ENCODE measurements around the gene RNASE11.
"Not testable (repeated sequence)": the region's sequence is repeated elsewhere in the genome, so short reads cannot be mapped to it uniquely, and the experiment has no call there.

The RNASE11 gene

DNA sequence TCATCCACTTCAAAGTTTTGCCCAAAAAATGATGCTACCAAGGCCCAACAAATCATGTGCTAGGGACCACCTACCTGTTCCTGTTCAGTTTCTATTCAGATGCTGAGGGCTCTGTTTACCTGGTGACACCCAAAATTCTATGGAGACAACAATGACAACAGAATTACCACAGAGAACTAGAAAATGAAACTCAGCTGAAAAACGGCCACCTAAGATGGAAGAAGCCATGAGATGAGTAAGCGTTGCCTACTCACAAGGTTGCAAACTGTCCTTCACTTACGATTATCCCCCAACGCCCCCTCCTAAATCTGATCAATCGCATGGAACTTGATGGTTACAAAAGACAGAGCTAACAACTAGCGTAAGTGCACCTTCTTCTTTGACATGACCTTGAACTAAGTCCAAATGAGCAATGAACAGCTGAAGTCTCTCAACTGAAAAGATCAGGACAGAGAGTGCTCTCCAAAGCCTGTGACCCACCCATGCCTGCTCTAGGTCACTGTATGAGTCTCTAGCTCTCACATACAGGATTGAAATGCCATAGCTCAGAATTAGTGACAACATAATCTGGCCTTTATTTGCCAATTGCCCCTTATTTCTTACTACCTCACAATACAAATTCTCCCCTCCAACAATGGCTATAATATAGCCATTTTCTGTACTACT, at the start of gene RNASE11:
RNASE11 (minus strand) TSS at position 513 of the 666 bp plus-strand sequence.
- no peak for DNase-seq

- no peak for DNase-seq
These were observed 45.3 kb upstream of the RNASE11 start for GRCh38 chr14:20632831-20633691.

- no peak for DNase-seq
These were observed 44.6 kb upstream of the RNASE11 start for GRCh38 chr14:20632448-20632830.

GRCh38 chr14:20631880-20632389, 44.1 kb upstream of the RNASE11 start:
- no peak for DNase-seq

GRCh38 chr14:20631023-20631879, 43.5 kb upstream of the RNASE11 start:
- DNase-seq: no peak

- DNase-seq: no peak
These were observed 42.7 kb upstream of the RNASE11 start for GRCh38 chr14:20630340-20631022.

GRCh38 chr14:20628063-20628854, 40.5 kb upstream of the RNASE11 start:
- no peak for DNase-seq

GRCh38 chr14:20627346-20628027, 39.7 kb upstream of the RNASE11 start:
- no peak for DNase-seq

DNA sequence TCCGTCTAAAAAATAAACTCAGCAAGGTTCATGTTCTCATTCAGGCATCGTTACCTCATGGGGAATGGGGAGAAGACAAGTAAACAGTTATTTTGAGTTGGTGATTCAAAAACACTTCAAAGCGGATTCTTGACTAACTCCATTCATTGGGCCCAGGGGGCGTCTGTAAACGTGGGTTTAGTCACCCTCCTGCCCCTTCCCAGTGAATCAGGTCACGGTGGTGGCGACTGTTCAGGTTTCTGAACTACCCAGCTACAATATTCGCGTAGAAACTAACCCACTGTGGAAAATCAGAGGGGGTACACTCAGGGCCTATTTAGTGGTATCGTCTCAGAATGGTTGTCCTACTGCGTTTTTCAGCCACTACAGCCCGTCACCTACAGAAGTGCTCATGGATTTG, 38.5 kb upstream of the RNASE11 start:
- no peak for DNase-seq

DNA sequence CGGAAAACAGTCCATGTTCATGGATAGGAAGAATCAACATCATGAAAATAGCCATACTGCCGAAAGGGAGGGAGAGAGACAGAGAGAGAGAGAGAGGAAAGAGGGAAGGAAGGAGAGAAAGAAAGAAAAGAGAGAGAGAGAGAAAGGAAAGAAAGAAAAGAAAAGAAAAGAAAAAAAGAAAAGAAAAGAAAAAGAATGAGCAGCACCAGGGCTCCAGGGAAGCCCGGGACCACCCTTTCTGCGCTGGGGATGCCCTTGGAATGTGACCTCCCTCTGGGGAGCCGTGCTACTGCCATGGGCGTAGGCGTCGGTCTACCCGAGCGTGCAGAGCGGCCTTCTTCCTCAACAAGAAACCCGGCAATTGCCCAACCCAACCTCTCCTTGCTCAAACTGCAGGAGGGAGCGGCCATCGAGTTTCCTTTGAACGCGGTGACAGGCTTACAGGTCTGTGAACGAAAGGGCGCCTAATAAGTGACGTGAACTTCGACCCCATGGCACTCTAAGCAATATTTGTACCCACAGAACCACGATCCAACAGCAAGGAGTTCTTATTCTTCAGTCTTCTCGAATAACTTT, 36.8 kb upstream of the RNASE11 start:
- DNase-seq: no peak

GRCh38 chr14:20623798-20624197, 36.0 kb upstream of the RNASE11 start:
- no peak for DNase-seq

GRCh38 chr14:20622816-20623291, 35.1 kb upstream of the RNASE11 start:
- DNase-seq: no peak

GRCh38 chr14:20620798-20621478, 33.1 kb upstream of the RNASE11 start:
- DNase-seq: no peak

- DNase-seq: not testable (repeated sequence)
These were observed 31.9 kb upstream of the RNASE11 start for GRCh38 chr14:20619688-20620087.

DNA sequence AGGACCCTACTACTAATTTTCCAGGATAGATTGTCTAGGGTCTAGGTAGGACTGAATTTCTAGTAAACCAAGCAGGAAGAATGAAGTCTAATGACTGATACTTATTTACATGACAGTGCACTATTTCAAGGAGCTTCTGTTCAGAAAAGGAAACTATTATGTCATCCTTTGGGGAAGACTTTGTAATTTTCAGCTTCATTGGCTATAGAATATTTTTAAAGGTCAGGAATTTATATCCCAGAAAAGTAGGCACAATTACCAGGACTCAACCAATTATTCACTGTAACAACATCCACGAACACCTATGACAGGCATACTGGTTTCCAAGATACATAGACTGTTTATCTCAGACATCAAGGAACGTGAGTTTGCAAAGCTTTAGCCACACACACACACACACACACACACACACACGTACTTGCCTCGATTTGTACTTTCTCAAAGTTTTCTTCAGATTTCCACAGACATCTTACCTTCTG, 30.5 kb upstream of the RNASE11 start:
- DNase-seq: no peak

DNA sequence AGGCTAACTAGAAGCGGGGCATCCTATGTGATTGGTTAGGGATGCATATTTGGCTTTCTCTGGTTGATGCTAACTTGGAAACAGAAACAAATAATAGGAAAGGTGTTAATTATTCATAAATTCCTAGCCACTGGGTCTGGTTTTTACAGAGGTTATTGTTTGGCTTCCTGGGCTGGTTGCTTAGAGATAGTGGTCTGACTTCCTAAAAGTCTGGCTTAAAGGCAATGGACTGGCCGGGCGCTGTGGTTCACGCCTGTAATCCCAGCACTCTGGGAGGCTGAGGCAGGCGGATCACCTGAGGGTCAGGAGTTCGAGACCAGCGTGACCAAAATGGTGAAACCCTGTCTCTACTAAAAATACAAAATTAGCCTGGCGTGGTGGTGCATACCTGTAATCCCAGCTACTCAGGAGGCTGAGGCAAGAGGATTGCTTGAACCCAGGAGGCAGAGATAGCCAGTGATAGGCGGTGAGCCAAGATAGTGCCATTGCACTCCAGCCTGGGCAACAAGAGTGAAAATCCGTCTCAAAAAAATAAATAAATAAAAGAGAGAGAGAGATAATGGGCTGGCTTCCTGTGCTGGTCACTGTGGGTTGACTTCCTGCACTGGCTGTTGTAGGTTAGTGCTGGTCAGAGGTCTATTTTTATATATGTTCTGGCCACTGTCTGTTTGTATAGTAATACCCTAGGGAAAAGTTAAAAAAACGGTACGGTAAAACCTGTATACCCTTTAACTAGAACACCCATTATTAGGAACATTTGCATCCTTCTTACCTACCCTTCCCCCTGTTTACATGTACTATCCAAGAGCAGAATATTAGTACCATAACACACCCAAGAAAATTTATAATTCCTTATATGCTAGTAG, 29.6 kb upstream of the RNASE11 start:
- DNase-seq: no peak

DNA sequence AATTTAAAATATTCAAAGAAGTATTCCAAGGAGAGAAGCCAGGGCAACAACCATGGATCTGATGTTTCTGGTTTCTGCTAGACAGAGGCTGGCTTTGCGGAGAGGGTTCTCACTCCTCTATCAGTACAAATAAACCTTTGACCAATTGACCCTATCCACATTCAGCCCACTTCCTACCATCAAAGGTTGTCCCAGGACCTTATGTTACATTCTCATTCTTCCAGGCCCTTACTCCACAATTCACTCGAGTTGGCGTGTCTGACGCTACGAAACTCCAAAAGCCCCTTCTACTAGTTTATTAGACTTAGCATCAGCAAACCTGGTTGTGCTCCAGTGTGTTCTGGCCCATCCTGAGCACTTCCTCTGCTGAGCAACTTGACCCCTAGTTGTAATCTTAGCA, 28.2 kb upstream of the RNASE11 start:
- DNase-seq: no peak

DNA sequence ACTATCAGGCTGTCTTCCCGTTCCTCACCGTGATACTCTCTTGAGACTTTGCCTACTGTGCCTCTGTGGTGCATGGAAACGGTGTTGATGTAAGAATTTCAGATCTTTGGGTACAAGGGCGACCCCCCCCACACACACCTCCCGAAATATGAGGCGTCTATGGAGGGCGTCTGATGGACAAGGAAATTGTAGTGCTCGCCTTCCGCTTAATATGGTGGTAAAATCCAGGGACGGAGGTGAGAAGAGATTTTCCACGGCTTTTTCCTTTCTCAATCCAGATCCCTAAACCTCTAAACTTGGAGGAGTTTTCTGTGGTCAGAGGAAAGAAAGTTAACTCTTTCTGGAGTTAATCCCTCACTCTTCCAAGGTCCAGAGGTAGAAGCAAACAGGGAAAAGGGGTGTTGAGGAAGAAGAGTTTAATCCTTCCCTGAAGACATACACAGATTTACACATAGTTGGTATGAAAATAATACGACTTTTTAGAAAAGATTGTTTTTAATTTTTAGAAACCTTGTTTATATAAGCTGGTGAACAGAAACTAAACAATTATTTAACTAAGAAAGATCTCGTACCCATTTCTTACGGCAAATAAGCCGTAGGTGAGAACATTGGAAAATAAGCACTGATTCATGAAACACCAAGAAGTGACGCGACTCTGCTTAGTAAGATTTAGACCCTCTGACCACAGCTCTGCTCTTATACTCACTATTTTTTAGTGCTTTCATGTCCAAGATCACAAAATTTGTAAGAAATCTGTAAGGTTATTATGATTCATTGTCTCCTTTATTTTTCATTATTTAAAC, 26.4 kb upstream of the RNASE11 start:
- peak; percentile 66 for DNase-seq
